ENCODE results near the gene CA10.

CA10 gene

DNA sequence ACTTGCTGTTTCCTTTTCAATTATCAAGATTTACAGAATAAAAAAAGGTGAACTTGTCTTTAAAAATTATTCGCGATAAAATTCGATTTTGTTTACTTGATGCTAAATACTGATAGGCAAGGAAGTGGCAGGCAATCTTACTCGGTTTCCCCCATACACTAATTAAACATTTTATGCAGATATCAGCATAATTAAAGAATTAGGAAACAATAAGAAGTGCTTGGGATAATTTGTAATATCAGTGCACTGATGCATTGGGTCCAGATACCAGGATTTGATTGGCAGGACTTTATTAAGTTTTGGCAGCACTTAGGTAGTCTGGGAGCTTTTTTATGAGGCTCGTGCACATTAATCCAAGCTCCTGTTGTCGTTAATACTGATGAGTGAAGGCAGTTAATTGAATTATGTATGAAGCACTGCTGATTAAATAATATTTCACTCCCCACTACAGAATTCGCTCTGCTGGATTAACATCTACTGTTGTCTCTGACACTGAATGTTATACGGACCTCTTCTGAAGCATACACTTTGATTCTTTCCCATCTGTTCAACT is 165.6 kb downstream of the CA10 start:
- TF ChIP-seq CTCF (IDR thresholded peaks at IDR 0.05; ENCODE audit: low read depth, low read length, poor library complexity, severe bottlenecking) (no peak), EZH2phosphoT487 (IDR thresholded peaks at IDR 0.05; ENCODE audit: borderline replicate concordance, low read length) (no peak)
- Histone ChIP-seq H3K9me2 (replicated peaks; ENCODE audit: control insufficient read depth, low read length) (no peaks in the 10 kb centered on the region; the same call in 1 of the 2 replicates), H3K36me3 (ENCODE audit: control insufficient read depth, low read length) (no peaks in the 10 kb centered on the region), H3K27me3 (ENCODE audit: control insufficient read depth, low read length) (no peaks in the 10 kb centered on the region), H3K9me3 (ENCODE audit: control insufficient read depth, insufficient read depth, low read length) (no peaks in the 10 kb centered on the region), H3K4me1 (ENCODE audit: control insufficient read depth, low read length) (no peaks in the 10 kb centered on the region), H4K20me1 (ENCODE audit: control insufficient read depth, insufficient read depth, low read depth, low read length) (no peaks in the 10 kb centered on the region), H3K79me2 (ENCODE audit: control insufficient read depth, low read length) (no peaks in the 10 kb centered on the region), H3K27ac (ENCODE audit: low read depth, low read length) (no peak overlapping the region), H3K4me2 (ENCODE audit: low read length) (no peak overlapping the region), H3F3A (ENCODE audit: control insufficient read depth, insufficient read depth) (no peaks in the 10 kb centered on the region), H3K4me3 (ENCODE audit: low read length) (no peak overlapping the region)

DNA sequence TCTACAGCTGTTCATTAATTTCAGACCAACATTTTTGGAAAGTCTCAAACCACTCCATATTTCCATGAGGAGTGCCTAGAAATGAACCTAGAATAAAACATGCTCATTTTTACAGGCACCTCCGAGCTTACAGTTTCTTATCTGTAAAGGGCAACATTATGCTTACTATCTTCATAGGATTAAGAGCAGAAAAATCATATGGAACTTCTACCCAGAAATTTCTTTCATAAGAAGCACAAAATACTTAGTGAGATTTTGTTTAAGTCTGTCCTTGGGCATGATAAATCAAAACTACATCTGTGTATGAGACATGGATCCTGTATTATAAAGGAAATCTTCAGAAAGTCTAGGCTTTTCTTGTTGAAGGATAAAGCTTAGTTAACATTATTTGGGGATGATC is 187.4 kb downstream of the CA10 start:
- Histone ChIP-seq H3K27ac (ENCODE audit: low read depth, low read length) (no peak overlapping the region), H3K9me2 (replicated peaks; ENCODE audit: control insufficient read depth, low read length) (no peaks in the 10 kb centered on the region), H4K20me1 (ENCODE audit: control insufficient read depth, insufficient read depth, low read depth, low read length) (no peaks in the 10 kb centered on the region), H3K27me3 (ENCODE audit: control insufficient read depth, low read length) (no peaks in the 10 kb centered on the region), H3K4me3 (ENCODE audit: low read length) (no peak overlapping the region), H3K4me2 (ENCODE audit: low read length) (no peak overlapping the region), H3K36me3 (ENCODE audit: control insufficient read depth, low read length) (no peaks in the 10 kb centered on the region), H3K4me1 (ENCODE audit: control insufficient read depth, low read length) (no peaks in the 10 kb centered on the region), H3K9me3 (ENCODE audit: control insufficient read depth, insufficient read depth, low read length) (no peaks in the 10 kb centered on the region), H3F3A (ENCODE audit: control insufficient read depth, insufficient read depth) (no peaks in the 10 kb centered on the region), H3K79me2 (ENCODE audit: control insufficient read depth, low read length) (no peaks in the 10 kb centered on the region)
- no peak for TF ChIP-seq CTCF (IDR thresholded peaks at IDR 0.05; ENCODE audit: low read depth, low read length, poor library complexity, severe bottlenecking)

GRCh38 chr17:51961689-51962088 is 196.8 kb downstream of the CA10 start:
- Histone ChIP-seq H3K4me3 (ENCODE audit: low read length) (no peak overlapping the region), H3K4me1 (ENCODE audit: control insufficient read depth, low read length) (no peaks in the 10 kb centered on the region), H3F3A (ENCODE audit: control insufficient read depth, insufficient read depth) (no peaks in the 10 kb centered on the region), H3K9me2 (replicated peaks; ENCODE audit: control insufficient read depth, low read length) (no peaks in the 10 kb centered on the region), H3K27me3 (ENCODE audit: control insufficient read depth, low read length) (no peaks in the 10 kb centered on the region), H3K9me3 (ENCODE audit: control insufficient read depth, insufficient read depth, low read length) (peaks cover 3% of the 10 kb centered on the region; the same call in 1 of the 2 replicates), H3K36me3 (ENCODE audit: control insufficient read depth, low read length) (no peaks in the 10 kb centered on the region), H3K79me2 (ENCODE audit: control insufficient read depth, low read length) (no peaks in the 10 kb centered on the region), H4K20me1 (ENCODE audit: control insufficient read depth, insufficient read depth, low read depth, low read length) (no peaks in the 10 kb centered on the region), H3K27ac (ENCODE audit: low read depth, low read length) (no peak overlapping the region), H3K4me2 (ENCODE audit: low read length) (no peak overlapping the region)
- TF ChIP-seq EZH2phosphoT487 (IDR thresholded peaks at IDR 0.05; ENCODE audit: borderline replicate concordance, low read length) (no peak), CTCF (IDR thresholded peaks at IDR 0.05; ENCODE audit: low read depth, low read length, poor library complexity, severe bottlenecking) (no peak)

Measured in DOHH2 (cell line).